Measurements from ENCODE around the gene MAML3. TPM values are rescaled to one million over a fixed set of nuclear protein-coding genes. Genes with fewer than 3 reads are reported as not detected.
A peak's percentile ranks its signal among the peaks of the same experiment; 100 is the strongest.

Gene MAML3
- total and polyA plus RNA-seq, 9 donors: 11.1 to 23.8 (median 14.9) TPM

DNA sequence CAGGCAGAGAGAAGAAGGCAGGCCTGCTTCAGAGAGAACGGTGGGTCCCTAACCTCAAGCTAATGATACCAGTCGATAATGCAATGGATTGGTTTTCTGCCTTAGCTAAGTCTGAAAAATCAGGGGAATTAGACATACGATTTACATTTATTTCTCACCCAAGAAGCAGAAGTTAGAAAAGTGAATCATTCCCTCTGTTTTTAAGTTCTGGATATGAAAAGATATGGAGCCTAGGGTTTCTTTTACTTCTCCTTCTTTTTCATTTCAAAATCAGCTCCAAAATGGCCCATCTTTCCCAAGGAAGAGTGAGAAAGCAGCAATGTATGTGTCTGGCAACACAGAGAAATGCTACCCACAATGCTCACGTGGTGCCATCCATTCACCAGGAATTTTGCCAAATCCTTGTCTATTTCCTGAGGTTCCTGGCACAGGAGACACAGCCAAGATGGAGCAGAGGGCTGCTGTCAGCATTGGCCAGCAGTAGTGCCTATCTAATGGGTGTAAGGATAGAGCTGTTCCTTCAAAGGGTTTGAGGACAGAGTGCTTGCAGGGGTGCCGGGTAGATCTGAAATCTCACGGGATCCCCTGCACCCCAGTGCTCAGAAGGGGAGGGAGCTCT lies 231.5 kb downstream of the MAML3 start:
- 79 to 86% (median 82%) methylated on average over 6 of the region's 6 CpGs for WGBS, 3 donors
- peaks cover 33% of the 10 kb centered on the region for H3K4me1 ChIP-seq (ENCODE audit: insufficient read depth)
- H3K36me3 ChIP-seq: no peaks in the 10 kb centered on the region
- no peaks in the 10 kb centered on the region for H3K9me3 ChIP-seq
- H3K4me3 ChIP-seq: no peak overlapping the region
- TF ChIP-seq POLR2A (IDR thresholded peaks at IDR 0.05): no peak
- TF ChIP-seq EP300 (IDR thresholded peaks at IDR 0.05): no peak
- TF ChIP-seq, protein P1, sequence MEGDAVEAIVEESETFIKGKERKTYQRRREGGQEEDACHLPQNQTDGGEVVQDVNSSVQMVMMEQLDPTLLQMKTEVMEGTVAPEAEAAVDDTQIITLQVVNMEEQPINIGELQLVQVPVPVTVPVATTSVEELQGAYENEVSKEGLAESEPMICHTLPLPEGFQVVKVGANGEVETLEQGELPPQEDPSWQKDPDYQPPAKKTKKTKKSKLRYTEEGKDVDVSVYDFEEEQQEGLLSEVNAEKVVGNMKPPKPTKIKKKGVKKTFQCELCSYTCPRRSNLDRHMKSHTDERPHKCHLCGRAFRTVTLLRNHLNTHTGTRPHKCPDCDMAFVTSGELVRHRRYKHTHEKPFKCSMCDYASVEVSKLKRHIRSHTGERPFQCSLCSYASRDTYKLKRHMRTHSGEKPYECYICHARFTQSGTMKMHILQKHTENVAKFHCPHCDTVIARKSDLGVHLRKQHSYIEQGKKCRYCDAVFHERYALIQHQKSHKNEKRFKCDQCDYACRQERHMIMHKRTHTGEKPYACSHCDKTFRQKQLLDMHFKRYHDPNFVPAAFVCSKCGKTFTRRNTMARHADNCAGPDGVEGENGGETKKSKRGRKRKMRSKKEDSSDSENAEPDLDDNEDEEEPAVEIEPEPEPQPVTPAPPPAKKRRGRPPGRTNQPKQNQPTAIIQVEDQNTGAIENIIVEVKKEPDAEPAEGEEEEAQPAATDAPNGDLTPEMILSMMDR (IDR thresholded peaks at IDR 0.05): no peak
- no peak for DNase-seq
- no peaks in the 10 kb centered on the region for H3K27me3 ChIP-seq
- intact Hi-C loops (cut with DNase I): loop anchor here in 1 of 4 donors (10.0 kb wide), 1 partner anchor 122 kb away; no protein-coding TSS in a partner anchor
- H3K27ac ChIP-seq: peak overlapping the region in 1 of 2 donors; percentile 12

DNA sequence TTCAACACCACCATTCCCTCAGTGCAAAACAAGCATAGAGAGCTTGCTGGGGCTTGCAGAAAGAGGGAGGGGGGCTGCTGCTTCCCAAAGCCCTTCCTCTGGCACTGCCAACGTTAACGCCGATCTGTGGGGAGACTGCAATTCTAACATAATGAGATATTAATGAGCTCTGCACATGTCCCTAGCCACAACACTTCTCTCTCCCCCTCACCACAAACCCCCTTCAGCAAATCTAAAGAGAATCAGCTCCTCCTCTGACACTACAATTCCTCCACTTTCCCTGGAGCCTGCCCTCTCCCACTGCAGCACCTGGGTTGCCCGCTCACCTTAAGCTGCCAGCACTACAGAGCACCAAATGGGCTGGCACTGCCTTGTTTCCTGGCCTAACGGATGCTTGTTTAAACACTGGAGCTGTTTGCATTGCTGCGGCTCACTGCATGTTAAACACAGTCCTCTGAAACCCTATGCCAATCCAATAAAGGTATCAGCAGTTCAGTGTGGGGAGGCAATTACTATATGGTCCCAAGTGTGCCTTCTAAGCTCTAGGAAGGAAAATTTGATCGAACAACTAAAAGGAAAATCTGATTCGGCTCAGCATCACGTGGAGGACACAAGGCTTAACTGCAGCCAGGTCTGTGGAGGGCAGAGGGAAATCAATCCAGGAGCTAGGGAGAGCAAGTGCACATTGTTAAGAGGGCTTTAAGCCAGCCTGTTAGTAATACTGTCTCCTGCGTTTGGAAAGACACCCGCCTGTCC lies 232.4 kb downstream of the MAML3 start:
- Histone ChIP-seq H3K27ac (peak overlapping the region; percentile 48 to 66), H3K27me3 (no peaks in the 10 kb centered on the region), H3K9me3 (no peaks in the 10 kb centered on the region), H3K36me3 (no peaks in the 10 kb centered on the region), H3K4me3 (no peak overlapping the region), H3K4me1 (ENCODE audit: insufficient read depth) (peaks cover 33% of the 10 kb centered on the region)
- 35 to 49% (median 40%) methylated on average over 11 of the region's 11 CpGs for WGBS, 3 donors
- intact Hi-C loops (cut with DNase I): loop anchor here in 1 of 4 donors (10.0 kb wide), 1 partner anchor 123 kb away; no protein-coding TSS in a partner anchor
- TF ChIP-seq EP300 (IDR thresholded peaks at IDR 0.05) (no peak), POLR2A (IDR thresholded peaks at IDR 0.05) (no peak)
- TF ChIP-seq, protein P1 (IDR thresholded peaks at IDR 0.05): no peak
- no peak for DNase-seq

DNA sequence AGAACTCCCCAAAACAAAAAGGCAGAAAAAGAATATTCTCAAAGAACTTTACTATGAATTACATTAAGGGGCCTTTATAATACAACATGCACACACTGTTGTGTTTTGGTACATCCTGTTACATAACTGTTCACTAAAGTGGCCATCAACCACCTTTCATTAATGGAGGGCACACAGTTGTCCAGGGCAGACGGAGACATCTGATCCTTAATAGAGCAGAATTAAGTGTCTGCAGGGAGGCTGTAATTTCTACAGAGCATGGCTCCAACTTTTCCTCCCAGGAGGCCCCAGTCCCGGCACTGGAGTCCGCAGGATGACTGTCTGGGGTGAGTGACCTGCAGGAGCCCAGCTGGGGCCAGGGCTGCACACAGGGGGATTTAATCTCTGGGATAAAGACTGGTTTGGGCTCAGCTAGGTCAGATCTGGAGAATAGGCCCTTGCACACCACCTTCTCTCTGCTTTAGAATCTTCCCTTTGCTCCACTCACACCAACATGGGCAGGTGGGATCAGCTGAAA lies 233.4 kb downstream of the MAML3 start:
- TF ChIP-seq POLR2A (IDR thresholded peaks at IDR 0.05) (no peak), EP300 (IDR thresholded peaks at IDR 0.05) (no peak)
- TF ChIP-seq, protein P1 (IDR thresholded peaks at IDR 0.05): no peak
- 55 to 66% (median 65%) methylated on average over 3 of the region's 3 CpGs for WGBS, 3 donors
- intact Hi-C loops (cut with DNase I): loop anchor here in 1 of 4 donors (10.0 kb wide), 1 partner anchor 124 kb away; no protein-coding TSS in a partner anchor
- H3K4me1 ChIP-seq (ENCODE audit: insufficient read depth): peaks cover 34% of the 10 kb centered on the region
- no peaks in the 10 kb centered on the region for H3K9me3 ChIP-seq
- DNase-seq: no peak
- no peak overlapping the region for H3K4me3 ChIP-seq
- H3K36me3 ChIP-seq: no peaks in the 10 kb centered on the region
- H3K27me3 ChIP-seq: no peaks in the 10 kb centered on the region
- H3K27ac ChIP-seq: peak overlapping the region in 1 of 2 donors; percentile 66

DNA sequence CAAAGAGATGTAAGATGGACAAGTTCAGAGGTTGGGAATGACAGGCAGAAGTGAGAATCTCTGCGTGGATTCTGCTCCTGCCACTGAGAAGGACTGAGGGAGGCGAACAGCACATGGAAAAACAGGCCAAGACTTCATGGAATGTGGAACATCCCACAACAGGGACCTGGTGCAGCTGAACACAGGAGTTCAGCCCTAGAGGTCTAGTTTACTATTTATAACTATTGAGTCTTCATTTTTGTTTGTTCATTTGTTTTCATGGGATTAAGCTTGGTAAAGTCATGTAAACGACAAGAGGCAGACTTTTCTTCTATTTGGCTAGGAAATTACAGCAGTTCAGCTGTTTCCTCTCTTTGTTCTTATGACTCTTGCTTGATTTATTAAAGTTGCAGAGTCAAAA lies 234.5 kb downstream of the MAML3 start:
- Histone ChIP-seq H3K27ac (peak overlapping the region; percentile 23 to 83), H3K4me3 (no peak overlapping the region), H3K4me1 (ENCODE audit: insufficient read depth) (peaks cover 34% of the 10 kb centered on the region), H3K9me3 (no peaks in the 10 kb centered on the region), H3K27me3 (no peaks in the 10 kb centered on the region), H3K36me3 (no peaks in the 10 kb centered on the region)
- TF ChIP-seq POLR2A (IDR thresholded peaks at IDR 0.05) (no peak), EP300 (IDR thresholded peaks at IDR 0.05) (no peak)
- TF ChIP-seq, protein P1 (IDR thresholded peaks at IDR 0.05): no peak
- DNase-seq: no peak
- intact Hi-C loops (cut with DNase I): loop anchor here in 1 of 4 donors (10.0 kb wide), 2 partner anchors 235 to 335 kb away; partner anchors contain the start of gene MAML3
- WGBS, 3 donors: 1 to 3% (median 2%) methylated on average over 3 of the region's 3 CpGs
